Panc1 (cell line): Measurements from ENCODE around the gene RASD2. TPM values are rescaled to one million over a fixed set of nuclear protein-coding genes. Genes with fewer than 3 reads are reported as not detected.
A peak's percentile ranks its signal among the peaks of the same experiment; 100 is the strongest.

Experiments used
- ATAC-seq: fragments of 200-7000 bp; cut with Tn5 transposase; 2 replicates; pipeline ENCODE4 v1.9.1; 2020; ENCODE audit warnings: mild to moderate bottlenecking, moderate library complexity
- BruUV-seq: library from RNA; stranded (reverse); fragments of 400-500 nt; replicated peaks from 2 replicates; lab custom pipeline; 2021; lab: Mats Ljungman, UMichigan
- CTCF ChIA-PET: fragments of 300-600 bp; sonication (Branson Sonifier 250); formaldehyde crosslinking; loops from one replicate; lab custom pipeline; 2022; ENCODE audit warnings: antibody characterized with exemption; lab: Charles Lee
- POLR2A ChIA-PET: fragments of 300-600 bp; sonication (Branson Sonifier 250); formaldehyde crosslinking; loops from one replicate; lab custom pipeline; 2022; ENCODE audit warnings: antibody characterized with exemption; lab: Charles Lee
- DNase-seq: peaks from one replicate; pipeline ENCODE4 v3.0.0-alpha.2; 2010; ENCODE audit warnings: low read depth, low spot score
- H3K27ac ChIP-seq: 2 replicates; pipeline ENCODE4 v1.5.1; 2011; ENCODE audit warnings: mild to moderate bottlenecking, low read length, inconsistent platforms
- H3K27me3 ChIP-seq: fragments of 200-500 bp; sonication (Bioruptor generic); 2 replicates; pipeline ENCODE4 v1.6.0; 2014; ENCODE audit warnings: low read length, inconsistent platforms; ENCODE audit not compliant: control insufficient read depth, insufficient read depth
- H3K36me3 ChIP-seq: fragments of 200-500 bp; sonication (Bioruptor generic); 2 replicates; pipeline ENCODE4 v1.5.1; 2014; ENCODE audit warnings: inconsistent platforms, mild to moderate bottlenecking, low read length, moderate library complexity; ENCODE audit not compliant: control insufficient read depth, insufficient read depth
- H3K4me1 ChIP-seq: 2 replicates; pipeline ENCODE4 v1.5.1; 2011; ENCODE audit warnings: inconsistent platforms, mild to moderate bottlenecking, low read length, moderate library complexity; ENCODE audit not compliant: control insufficient read depth, insufficient read depth
- H3K4me3 ChIP-seq, 2 experiments: 2 replicates each; pipeline ENCODE4 v1.5.1; 2011 to 2012; ENCODE audit warnings: low read depth in 2 of 2, low read length in 2 of 2, mild to moderate bottlenecking in 2 of 2, inconsistent platforms in 1 of 2, moderate library complexity in 1 of 2
- H3K9me3 ChIP-seq: fragments of 200-500 bp; sonication (Bioruptor generic); 2 replicates; pipeline ENCODE4 v1.5.1; 2014; ENCODE audit warnings: low read depth, mild to moderate bottlenecking, inconsistent platforms, low read length, moderate library complexity; ENCODE audit not compliant: control insufficient read depth, insufficient read depth
- POLR2AphosphoS5 ChIP-seq: IDR thresholded peaks from 2 replicates; pipeline ENCODE4 v1.6.1; 2012; ENCODE audit warnings: mild to moderate bottlenecking, low read depth, low read length, moderate library complexity
- REST ChIP-seq, 2 experiments: IDR thresholded peaks; 2 replicates each; pipeline ENCODE4 v1.6.1; 2011 to 2012; ENCODE audit warnings: low read depth in 2 of 2, control low read depth in 1 of 2, low read length in 1 of 2, mild to moderate bottlenecking in 1 of 2, moderate library complexity in 1 of 2; ENCODE audit not compliant: insufficient read depth in 1 of 2
- SIN3A ChIP-seq: IDR thresholded peaks from 2 replicates; pipeline ENCODE4 v1.6.1; 2012; ENCODE audit warnings: low read depth, mild to moderate bottlenecking, low read length, moderate library complexity, borderline replicate concordance; ENCODE audit not compliant: insufficient read depth
- TCF7L2 ChIP-seq: IDR thresholded peaks from 2 replicates; pipeline ENCODE4 v1.6.1; 2011; ENCODE audit warnings: mild to moderate bottlenecking, low read depth, low read length, inconsistent platforms
- in situ Hi-C: cut with HindIII; loops from 2 replicates; pipeline ENCODE4 v1.10.0; 2016; ENCODE audit warnings: low sequenced_read_pairs, low pct_unique_long_range_greater_than_20kb
- intact Hi-C: fragments of 100-400 bp; cut with micrococcal nuclease; formaldehyde crosslinking; loops from one replicate; pipeline ENCODE4 v1.10.0; 2022; ENCODE audit not compliant: unreplicated experiment
- total RNA-seq: library from RNA; stranded (reverse); gene quantifications from one replicate; pipeline ENCODE4 v1.2.1, GENCODE V29; 2021; ENCODE audit not compliant: unreplicated experiment
- TF ChIP-seq, protein P1 (sequence below): fragments of 450-650 bp; IDR thresholded peaks from 2 replicates; pipeline ENCODE4 v1.5.1; 2017; ENCODE audit warnings: mild to moderate bottlenecking

The RASD2 gene
- total RNA-seq, 1 experiment from 2014 or later, result 26.7 TPM

- ChIA-PET CTCF (no interaction called here), POLR2A (no interaction called here)
- TF ChIP-seq REST (IDR thresholded peaks at IDR 0.05; ENCODE audit: insufficient read depth in 1 of 2, low read depth in 2 of 2, low read length in 1 of 2), result no peak
- no peak for TF ChIP-seq TCF7L2
- BruUV-seq, result no TSS peak
- no peaks in the 10 kb centered on the region for H3K27me3 ChIP-seq
- peak overlapping the region; percentile 12; the same call in 1 of the 2 replicates for H3K27ac ChIP-seq
- H3K36me3 ChIP-seq, result no peaks in the 10 kb centered on the region
- DNase-seq (no peak), ATAC-seq (0 out of 2 replicates have a peak, but pooled peaks have one; percentile 23)
- peaks cover 20% of the 10 kb centered on the region for H3K4me1 ChIP-seq
- H3K4me3 ChIP-seq, result no peak overlapping the region
- intact Hi-C loops, result no loop called here
- in situ Hi-C loops, result no loop called here
- no peaks in the 10 kb centered on the region for H3K9me3 ChIP-seq
Measured at GRCh38 chr22:35568751-35569739, 28.4 kb downstream of the RASD2 start.

DNA sequence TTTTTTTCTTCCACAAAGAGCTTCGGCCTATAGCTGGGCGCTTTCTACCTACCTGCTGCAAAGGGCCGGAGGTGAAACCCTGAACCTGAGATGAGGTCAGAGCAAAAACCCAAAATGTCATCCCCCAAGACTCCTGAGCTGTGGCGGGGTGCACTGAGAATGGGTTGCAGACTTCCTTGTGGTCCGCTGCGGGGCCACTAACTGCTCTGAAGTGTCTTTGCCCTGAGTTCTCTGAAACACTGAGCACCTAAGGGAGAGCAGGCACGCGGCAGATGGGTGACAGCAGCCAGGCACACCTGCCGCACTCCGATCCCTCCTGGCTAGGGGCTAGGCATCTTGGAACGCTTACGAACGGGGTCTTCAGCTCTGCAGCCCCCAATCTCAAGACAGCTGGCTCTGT is 29.3 kb downstream of the RASD2 start:
- intact Hi-C loops, result no loop called here
- no peaks in the 10 kb centered on the region for H3K27me3 ChIP-seq
- no peak for ATAC-seq

More for the DNA sequence above, 29.3 kb downstream of the RASD2 start:
- H3K4me1 ChIP-seq, result peaks cover 20% of the 10 kb centered on the region
- H3K36me3 ChIP-seq, result no peaks in the 10 kb centered on the region
- H3K27ac ChIP-seq, result peak overlapping the region; percentile 17; the same call in 1 of the 2 replicates
- ChIA-PET POLR2A (no interaction called here), CTCF (no interaction called here)
- H3K4me3 ChIP-seq, result no peak overlapping the region
- TF ChIP-seq REST (IDR thresholded peaks at IDR 0.05; ENCODE audit: insufficient read depth in 1 of 2, low read depth in 2 of 2, low read length in 1 of 2), result no peak
- no peak for TF ChIP-seq TCF7L2
- TF ChIP-seq, protein P1, sequence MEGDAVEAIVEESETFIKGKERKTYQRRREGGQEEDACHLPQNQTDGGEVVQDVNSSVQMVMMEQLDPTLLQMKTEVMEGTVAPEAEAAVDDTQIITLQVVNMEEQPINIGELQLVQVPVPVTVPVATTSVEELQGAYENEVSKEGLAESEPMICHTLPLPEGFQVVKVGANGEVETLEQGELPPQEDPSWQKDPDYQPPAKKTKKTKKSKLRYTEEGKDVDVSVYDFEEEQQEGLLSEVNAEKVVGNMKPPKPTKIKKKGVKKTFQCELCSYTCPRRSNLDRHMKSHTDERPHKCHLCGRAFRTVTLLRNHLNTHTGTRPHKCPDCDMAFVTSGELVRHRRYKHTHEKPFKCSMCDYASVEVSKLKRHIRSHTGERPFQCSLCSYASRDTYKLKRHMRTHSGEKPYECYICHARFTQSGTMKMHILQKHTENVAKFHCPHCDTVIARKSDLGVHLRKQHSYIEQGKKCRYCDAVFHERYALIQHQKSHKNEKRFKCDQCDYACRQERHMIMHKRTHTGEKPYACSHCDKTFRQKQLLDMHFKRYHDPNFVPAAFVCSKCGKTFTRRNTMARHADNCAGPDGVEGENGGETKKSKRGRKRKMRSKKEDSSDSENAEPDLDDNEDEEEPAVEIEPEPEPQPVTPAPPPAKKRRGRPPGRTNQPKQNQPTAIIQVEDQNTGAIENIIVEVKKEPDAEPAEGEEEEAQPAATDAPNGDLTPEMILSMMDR, result no peak
- no peak for TF ChIP-seq POLR2AphosphoS5
- no peak for TF ChIP-seq SIN3A
- no peak for DNase-seq
- in situ Hi-C loops, result no loop called here
- no peaks in the 10 kb centered on the region for H3K9me3 ChIP-seq
- no TSS peak for BruUV-seq
